A673 (cell line): Measurements from ENCODE around the gene DMPK. TPM values are rescaled to one million over a fixed set of nuclear protein-coding genes. Genes with fewer than 3 reads are reported as not detected.
A peak's percentile ranks its signal among the peaks of the same experiment; 100 is the strongest.

Experiments used
- BruUV-seq: library from RNA; stranded (reverse); fragments of 400-500 nt; replicated peaks from 2 replicates; lab custom pipeline; 2021; lab: Mats Ljungman, UMichigan
- CTCF ChIA-PET: fragments of 300-600 bp; sonication (Branson Sonifier 250); formaldehyde crosslinking; loops from one replicate; lab custom pipeline; 2022; ENCODE audit warnings: antibody characterized with exemption; lab: Charles Lee
- POLR2A ChIA-PET: fragments of 300-600 bp; sonication (Branson Sonifier 250); formaldehyde crosslinking; loops from one replicate; lab custom pipeline; 2022; ENCODE audit warnings: antibody characterized with exemption; ENCODE audit not compliant: low non-redundant PET; lab: Charles Lee
- DNase-seq: peaks from one replicate; pipeline ENCODE4 v3.0.0-alpha.2; 2015; ENCODE audit warnings: low spot score
- H3K27ac ChIP-seq: fragments of 200-600 bp; sonication (generic); 2 replicates; pipeline ENCODE4 v1.5.1; 2016; ENCODE audit warnings: mixed run types, low read depth, mild to moderate bottlenecking, mixed read lengths, antibody characterized with exemption, low read length; ENCODE audit not compliant: poor library complexity, severe bottlenecking
- H3K27me3 ChIP-seq: fragments of 200-600 bp; sonication (generic); replicated peaks from 2 replicates; pipeline ENCODE4 v1.6.1; 2017; ENCODE audit warnings: mixed run types, low read depth, mild to moderate bottlenecking, mixed read lengths, antibody characterized with exemption, low read length; ENCODE audit not compliant: insufficient read depth, poor library complexity
- H3K36me3 ChIP-seq: fragments of 200-600 bp; sonication (generic); 2 replicates; pipeline ENCODE4 v1.6.1; 2016; ENCODE audit warnings: mixed run types, mild to moderate bottlenecking, mixed read lengths, antibody characterized with exemption, low read length; ENCODE audit not compliant: insufficient read depth, poor library complexity, severe bottlenecking
- H3K4me1 ChIP-seq: fragments of 200-600 bp; sonication (generic); 2 replicates; pipeline ENCODE4 v1.6.1; 2017; ENCODE audit warnings: mixed run types, mild to moderate bottlenecking, mixed read lengths, antibody characterized with exemption, low read length; ENCODE audit not compliant: insufficient read depth, poor library complexity, severe bottlenecking
- H3K4me3 ChIP-seq: fragments of 200-600 bp; sonication (generic); 2 replicates; pipeline ENCODE4 v1.5.1; 2016; ENCODE audit warnings: low read depth, mixed run types, mild to moderate bottlenecking, mixed read lengths, low read length; ENCODE audit not compliant: poor library complexity, severe bottlenecking
- H3K9me3 ChIP-seq: fragments of 200-600 bp; sonication (generic); 2 replicates; pipeline ENCODE4 v1.6.1; 2016; ENCODE audit warnings: mixed run types, low read depth, mild to moderate bottlenecking, mixed read lengths, antibody characterized with exemption, low read length; ENCODE audit not compliant: poor library complexity, severe bottlenecking
- EZH2 ChIP-seq: fragments of 200-600 bp; sonication (generic); IDR thresholded peaks from 2 replicates; pipeline ENCODE4 v1.6.1; 2017; ENCODE audit warnings: borderline replicate concordance, low read depth, mild to moderate bottlenecking, mixed read lengths, antibody characterized with exemption, low read length; ENCODE audit not compliant: poor library complexity, severe bottlenecking
- intact Hi-C: fragments of 100-400 bp; cut with micrococcal nuclease; formaldehyde crosslinking; loops from one replicate; pipeline ENCODE4 v1.10.0; 2022; ENCODE audit not compliant: unreplicated experiment
- total RNA-seq: library from RNA; stranded (reverse); gene quantifications from 2 replicates; pipeline ENCODE4 v1.2.3, GENCODE V29; 2021
- TF ChIP-seq, protein P1 (sequence below): fragments of 300-800, 200-600 bp; sonication (generic); conservative IDR thresholded peaks from 2 replicates; pipeline ENCODE4 v1.5.1; 2017; ENCODE audit warnings: low read depth, mild to moderate bottlenecking, antibody characterized with exemption, low read length, moderate library complexity, mixed read lengths

The DMPK gene
- total RNA-seq, 1 experiment from 2014 or later = 82.0 TPM

- no peaks in the 10 kb centered on the region for H3K36me3 ChIP-seq
- peak overlapping the region; percentile 89 for H3K4me3 ChIP-seq
- H3K9me3 ChIP-seq = no peaks in the 10 kb centered on the region
- POLR2A ChIA-PET = interaction anchor here (0.5 to 0.6 kb wide), 2 partner anchors 37 to 51 kb away, joined by 5 read pairs; partner anchors contain the start of gene FBXO46
- intact Hi-C loops = no loop called here
- CTCF ChIA-PET = interaction anchor here (3.0 kb wide), 1 partner anchor 31 kb away, joined by 17 read pairs; no protein-coding TSS in a partner anchor
- peak overlapping the region; percentile 98 for H3K27ac ChIP-seq
- H3K27me3 ChIP-seq = no peaks in the 10 kb centered on the region
- BruUV-seq = no TSS peak
- no peak for TF ChIP-seq EZH2
- TF ChIP-seq, protein P1, sequence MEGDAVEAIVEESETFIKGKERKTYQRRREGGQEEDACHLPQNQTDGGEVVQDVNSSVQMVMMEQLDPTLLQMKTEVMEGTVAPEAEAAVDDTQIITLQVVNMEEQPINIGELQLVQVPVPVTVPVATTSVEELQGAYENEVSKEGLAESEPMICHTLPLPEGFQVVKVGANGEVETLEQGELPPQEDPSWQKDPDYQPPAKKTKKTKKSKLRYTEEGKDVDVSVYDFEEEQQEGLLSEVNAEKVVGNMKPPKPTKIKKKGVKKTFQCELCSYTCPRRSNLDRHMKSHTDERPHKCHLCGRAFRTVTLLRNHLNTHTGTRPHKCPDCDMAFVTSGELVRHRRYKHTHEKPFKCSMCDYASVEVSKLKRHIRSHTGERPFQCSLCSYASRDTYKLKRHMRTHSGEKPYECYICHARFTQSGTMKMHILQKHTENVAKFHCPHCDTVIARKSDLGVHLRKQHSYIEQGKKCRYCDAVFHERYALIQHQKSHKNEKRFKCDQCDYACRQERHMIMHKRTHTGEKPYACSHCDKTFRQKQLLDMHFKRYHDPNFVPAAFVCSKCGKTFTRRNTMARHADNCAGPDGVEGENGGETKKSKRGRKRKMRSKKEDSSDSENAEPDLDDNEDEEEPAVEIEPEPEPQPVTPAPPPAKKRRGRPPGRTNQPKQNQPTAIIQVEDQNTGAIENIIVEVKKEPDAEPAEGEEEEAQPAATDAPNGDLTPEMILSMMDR = no peak
- H3K4me1 ChIP-seq = peaks cover 22% of the 10 kb centered on the region
- peak; percentile 69 for DNase-seq
These were observed 14.2 kb downstream of the DMPK start for GRCh38 chr19:45767881-45768654.

GRCh38 chr19:45767410-45767880, 14.8 kb downstream of the DMPK start:
- H3K27ac ChIP-seq = peak overlapping the region; percentile 98
- intact Hi-C loops = no loop called here
- H3K4me3 ChIP-seq = peak overlapping the region; percentile 89
- no peaks in the 10 kb centered on the region for H3K36me3 ChIP-seq
- TF ChIP-seq, protein P1 = no peak
- no peak for TF ChIP-seq EZH2
- H3K27me3 ChIP-seq = no peaks in the 10 kb centered on the region
- CTCF ChIA-PET = interaction anchor here (0.7 kb wide), 1 partner anchor 260 kb away, joined by 3 read pairs; no protein-coding TSS in a partner anchor
- POLR2A ChIA-PET = interaction anchor here (0.6 kb wide), 2 partner anchors 16 to 50 kb away, joined by 4 to 5 read pairs; no protein-coding TSS in a partner anchor
- BruUV-seq = no TSS peak
- DNase-seq = peak; percentile 69
- H3K4me1 ChIP-seq = peaks cover 22% of the 10 kb centered on the region
- H3K9me3 ChIP-seq = no peaks in the 10 kb centered on the region

- intact Hi-C loops = no loop called here
These were observed 15.4 kb downstream of the DMPK start for GRCh38 chr19:45766869-45767346.

More at GRCh38 chr19:45766869-45767346, 15.4 kb downstream of the DMPK start:
- TF ChIP-seq, protein P1 = no peak
- no peak for TF ChIP-seq EZH2
- no TSS peak for BruUV-seq
- Histone ChIP-seq H3K4me1 (peaks cover 22% of the 10 kb centered on the region), H3K36me3 (no peaks in the 10 kb centered on the region), H3K4me3 (peak overlapping the region; percentile 89), H3K27me3 (no peaks in the 10 kb centered on the region), H3K27ac (peak overlapping the region; percentile 98), H3K9me3 (no peaks in the 10 kb centered on the region)
- POLR2A ChIA-PET = interaction anchor here (0.6 kb wide), 1 partner anchor 15 kb away, joined by 4 read pairs; no protein-coding TSS in a partner anchor
- CTCF ChIA-PET = interaction anchor here (0.7 kb wide), 1 partner anchor 259 kb away, joined by 3 read pairs; no protein-coding TSS in a partner anchor
- DNase-seq = no peak
